Type B pancreatic cell (in vitro differentiated cells): Measurements from ENCODE around the gene COL5A1. TPM values are rescaled to one million over a fixed set of nuclear protein-coding genes. Genes with fewer than 3 reads are reported as not detected.

ENCODE experiments used
- DNase-seq: peaks from one replicate; pipeline ENCODE4 v3.0.0; 2021; ENCODE audit warnings: mixed read lengths; ENCODE audit not compliant: unreplicated experiment; ENCODE audit errors: extremely low spot score
- H3K27ac Mint-ChIP-seq: 2 replicates; pipeline ENCODE4 v1.8.0; 2021; ENCODE audit warnings: mild to moderate bottlenecking, mixed read lengths
- H3K27me3 Mint-ChIP-seq: 2 replicates; pipeline ENCODE4 v1.8.0; 2021; ENCODE audit warnings: mixed read lengths
- H3K36me3 Mint-ChIP-seq: 2 replicates; pipeline ENCODE4 v1.8.0; 2021; ENCODE audit warnings: mixed read lengths
- H3K4me1 Mint-ChIP-seq: one replicate; pipeline ENCODE4 v1.8.0; 2021; ENCODE audit warnings: mixed read lengths; ENCODE audit not compliant: unreplicated experiment
- H3K4me3 Mint-ChIP-seq: 2 replicates; pipeline ENCODE4 v1.8.0; 2021; ENCODE audit warnings: mild to moderate bottlenecking, mixed read lengths
- H3K9me3 Mint-ChIP-seq: 2 replicates; pipeline ENCODE4 v1.8.0; 2021; ENCODE audit warnings: mixed read lengths
- CTCF ChIP-seq: fragments of 200-600 bp; sonication (generic); conservative IDR thresholded peaks from 2 replicates; pipeline ENCODE4 v1.5.0; 2021; ENCODE audit warnings: antibody characterized with exemption, mild to moderate bottlenecking
- total RNA-seq: library from RNA; stranded (reverse); gene quantifications from 2 replicates; pipeline ENCODE4 v1.2.1, GENCODE V29; 2021; ENCODE audit warnings: low replicate concordance

The COL5A1 gene
- total RNA-seq, 1 donor from 2014 or later = 112 TPM

- H3K9me3 Mint-ChIP-seq = no peaks in the 10 kb centered on the region
- no peak for TF ChIP-seq CTCF
- DNase-seq = no peak
- H3K36me3 Mint-ChIP-seq = no peaks in the 10 kb centered on the region
- H3K27me3 Mint-ChIP-seq = peaks cover 6% of the 10 kb centered on the region
- no peak overlapping the region for H3K4me3 Mint-ChIP-seq
- H3K27ac Mint-ChIP-seq = no peak overlapping the region
- H3K4me1 Mint-ChIP-seq = peaks cover 1% of the 10 kb centered on the region
These were observed 244.2 kb downstream of the COL5A1 start for GRCh38 chr9:134885679-134886412.

DNA sequence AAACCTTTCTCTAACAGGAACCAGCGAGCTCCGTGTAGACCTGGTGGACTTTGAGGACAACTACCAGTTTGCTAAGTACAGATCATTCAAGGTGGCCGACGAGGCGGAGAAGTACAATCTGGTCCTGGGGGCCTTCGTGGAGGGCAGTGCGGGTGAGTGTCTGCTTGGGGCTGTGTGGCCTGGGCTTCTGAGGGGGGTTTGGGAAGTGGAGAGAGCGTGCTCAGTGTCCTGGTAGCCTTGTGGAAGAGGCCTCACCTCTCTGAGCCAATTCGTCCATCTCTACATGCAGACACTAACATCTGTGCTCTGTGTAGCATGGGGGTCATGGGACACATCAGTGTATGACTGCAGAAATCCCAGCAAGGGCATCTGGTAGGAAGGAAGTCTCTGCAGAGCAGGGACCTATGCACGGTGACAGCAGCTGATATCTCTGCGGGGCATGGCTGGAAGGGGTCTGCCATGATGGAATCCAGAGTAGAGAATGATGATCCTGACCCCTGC is 244.9 kb downstream of the COL5A1 start:
- no peaks in the 10 kb centered on the region for H3K36me3 Mint-ChIP-seq
- no peak overlapping the region for H3K4me3 Mint-ChIP-seq
- no peak overlapping the region for H3K27ac Mint-ChIP-seq
- no peaks in the 10 kb centered on the region for H3K9me3 Mint-ChIP-seq
- DNase-seq = no peak
- H3K4me1 Mint-ChIP-seq = peaks cover 6% of the 10 kb centered on the region
- TF ChIP-seq CTCF = no peak
- H3K27me3 Mint-ChIP-seq = peaks cover 6% of the 10 kb centered on the region

DNA sequence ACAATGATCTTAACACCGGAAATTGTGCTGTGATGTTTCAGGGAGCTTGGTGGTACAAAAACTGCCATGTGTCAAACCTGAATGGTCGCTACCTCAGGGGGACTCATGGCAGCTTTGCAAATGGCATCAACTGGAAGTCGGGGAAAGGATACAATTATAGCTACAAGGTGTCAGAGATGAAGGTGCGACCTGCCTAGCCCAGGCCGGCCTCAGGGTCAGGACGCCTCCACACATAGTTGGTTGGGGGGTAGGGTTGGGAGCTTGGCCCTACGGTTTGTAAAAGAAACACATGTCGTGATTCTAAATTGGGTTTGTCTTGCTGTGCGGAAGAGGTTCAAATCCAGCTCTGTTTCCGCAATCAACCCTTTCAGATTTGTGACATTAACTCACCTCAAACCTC is 245.6 kb downstream of the COL5A1 start:
- no peak for TF ChIP-seq CTCF
- peaks cover 6% of the 10 kb centered on the region for H3K27me3 Mint-ChIP-seq
- no peaks in the 10 kb centered on the region for H3K9me3 Mint-ChIP-seq
- H3K4me1 Mint-ChIP-seq = peaks cover 6% of the 10 kb centered on the region
- no peak overlapping the region for H3K4me3 Mint-ChIP-seq
- no peak for DNase-seq
- no peaks in the 10 kb centered on the region for H3K36me3 Mint-ChIP-seq
- H3K27ac Mint-ChIP-seq = no peak overlapping the region

- Mint-ChIP-seq H3K4me3 (no peak overlapping the region), H3K36me3 (no peaks in the 10 kb centered on the region), H3K9me3 (no peaks in the 10 kb centered on the region), H3K27ac (no peak overlapping the region), H3K4me1 (peaks cover 6% of the 10 kb centered on the region), H3K27me3 (peaks cover 8% of the 10 kb centered on the region)
- DNase-seq = peak; percentile 63
- TF ChIP-seq CTCF = no peak
These were observed 246.3 kb downstream of the COL5A1 start for GRCh38 chr9:134887686-134888602.

GRCh38 chr9:134888603-134889190 is 247.1 kb downstream of the COL5A1 start:
- Mint-ChIP-seq H3K4me1 (peaks cover 6% of the 10 kb centered on the region), H3K27me3 (peaks cover 8% of the 10 kb centered on the region), H3K36me3 (no peaks in the 10 kb centered on the region), H3K9me3 (no peaks in the 10 kb centered on the region), H3K4me3 (no peak overlapping the region), H3K27ac (no peak overlapping the region)
- DNase-seq = peak; percentile 53
- TF ChIP-seq CTCF = no peak
